ENCODE measurements around the gene BPIFA3.

Gene BPIFA3

DNA sequence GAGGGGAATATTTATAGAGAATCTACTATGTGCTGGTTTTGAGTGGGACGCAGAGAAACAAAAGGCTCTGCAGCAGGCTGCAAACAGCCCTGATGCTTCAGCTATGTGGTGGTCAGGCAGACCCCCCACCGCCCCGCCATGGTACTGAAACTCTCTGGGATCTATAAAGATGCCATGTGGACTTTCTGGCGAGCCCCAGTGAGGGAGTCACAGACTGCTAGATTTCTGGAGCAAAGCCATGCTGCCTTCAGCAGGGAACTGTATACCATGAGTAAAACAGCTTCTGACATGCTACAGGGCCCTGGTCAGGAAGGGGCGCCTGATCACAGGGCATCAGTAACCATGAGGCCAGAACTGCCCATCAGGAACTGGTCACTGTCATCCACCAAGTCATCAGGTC is 46.6 kb downstream of the BPIFA3 start:
- TF ChIP-seq, protein P1, sequence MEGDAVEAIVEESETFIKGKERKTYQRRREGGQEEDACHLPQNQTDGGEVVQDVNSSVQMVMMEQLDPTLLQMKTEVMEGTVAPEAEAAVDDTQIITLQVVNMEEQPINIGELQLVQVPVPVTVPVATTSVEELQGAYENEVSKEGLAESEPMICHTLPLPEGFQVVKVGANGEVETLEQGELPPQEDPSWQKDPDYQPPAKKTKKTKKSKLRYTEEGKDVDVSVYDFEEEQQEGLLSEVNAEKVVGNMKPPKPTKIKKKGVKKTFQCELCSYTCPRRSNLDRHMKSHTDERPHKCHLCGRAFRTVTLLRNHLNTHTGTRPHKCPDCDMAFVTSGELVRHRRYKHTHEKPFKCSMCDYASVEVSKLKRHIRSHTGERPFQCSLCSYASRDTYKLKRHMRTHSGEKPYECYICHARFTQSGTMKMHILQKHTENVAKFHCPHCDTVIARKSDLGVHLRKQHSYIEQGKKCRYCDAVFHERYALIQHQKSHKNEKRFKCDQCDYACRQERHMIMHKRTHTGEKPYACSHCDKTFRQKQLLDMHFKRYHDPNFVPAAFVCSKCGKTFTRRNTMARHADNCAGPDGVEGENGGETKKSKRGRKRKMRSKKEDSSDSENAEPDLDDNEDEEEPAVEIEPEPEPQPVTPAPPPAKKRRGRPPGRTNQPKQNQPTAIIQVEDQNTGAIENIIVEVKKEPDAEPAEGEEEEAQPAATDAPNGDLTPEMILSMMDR (IDR thresholded peaks at IDR 0.05; ENCODE audit: low read depth, low read length, missing control alignments), result no peak

DNA sequence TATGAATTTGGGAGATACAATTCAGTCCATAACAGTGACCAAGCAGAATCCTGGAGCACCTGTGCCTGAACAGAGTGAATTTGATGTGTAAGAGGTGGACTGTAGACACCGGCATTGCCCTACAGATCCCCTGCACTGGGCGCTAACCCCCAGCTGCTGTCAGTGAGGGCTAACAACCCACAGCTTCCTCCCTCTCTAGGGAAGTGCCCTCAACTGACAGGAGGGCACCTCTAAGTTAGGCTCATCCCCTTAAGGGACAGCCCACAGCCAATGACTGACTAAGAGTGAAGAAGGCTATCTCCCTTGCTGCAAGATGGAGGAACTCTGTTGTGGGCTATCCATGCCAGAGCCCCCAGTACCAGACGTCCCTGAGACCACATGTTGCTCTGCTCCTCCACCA is 50.5 kb downstream of the BPIFA3 start:
- TF ChIP-seq, protein P1 (IDR thresholded peaks at IDR 0.05; ENCODE audit: low read depth, low read length, missing control alignments), result no peak

More for the DNA sequence above, 46.6 kb downstream of the BPIFA3 start:
- DNase-seq (ENCODE audit: low read depth), result no peak
- H3K4me3 ChIP-seq (ENCODE audit: low read depth, low read length), result no peak overlapping the region

DNA sequence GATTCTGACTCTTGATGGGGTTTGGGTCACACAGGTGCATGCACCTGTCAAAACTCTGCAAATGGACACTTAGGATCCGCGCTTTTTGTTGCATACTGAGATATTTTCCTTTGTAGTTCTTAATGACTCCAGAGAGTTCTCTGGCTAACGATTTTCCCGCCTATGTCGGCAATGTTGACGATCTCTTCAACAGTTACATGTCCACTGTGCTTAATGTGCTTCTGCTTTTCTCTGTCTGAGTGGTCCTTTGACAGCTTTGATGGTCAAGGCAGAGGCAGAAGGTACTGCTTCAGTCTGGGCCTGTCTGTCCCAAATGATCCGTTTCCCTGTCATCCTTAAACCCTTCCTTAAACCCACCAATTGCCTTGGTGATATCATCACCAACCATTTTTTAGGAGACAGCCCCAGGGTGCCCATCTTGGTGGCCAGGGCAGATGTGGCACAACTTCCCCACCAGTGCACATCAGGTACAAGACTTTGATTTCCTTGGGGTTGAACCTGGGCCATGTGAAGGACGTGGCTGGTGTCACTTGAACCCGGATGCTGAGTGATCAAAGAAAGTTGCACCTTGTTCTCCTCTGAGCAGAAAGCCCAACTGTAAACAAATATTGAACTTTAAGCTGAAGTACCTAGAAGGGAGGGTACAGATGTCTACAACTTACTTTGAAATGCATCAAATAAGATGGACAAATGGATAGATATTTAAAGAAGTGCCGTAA is 55.2 kb downstream of the BPIFA3 start:
- DNase-seq (ENCODE audit: low read depth), result no peak
- TF ChIP-seq, protein P1 (IDR thresholded peaks at IDR 0.05; ENCODE audit: low read depth, low read length, missing control alignments), result no peak
- no peak overlapping the region for H3K4me3 ChIP-seq (ENCODE audit: low read depth, low read length)

More for the DNA sequence above, 50.5 kb downstream of the BPIFA3 start:
- H3K4me3 ChIP-seq (ENCODE audit: low read depth, low read length), result no peak overlapping the region
- no peak for DNase-seq (ENCODE audit: low read depth)

DNA sequence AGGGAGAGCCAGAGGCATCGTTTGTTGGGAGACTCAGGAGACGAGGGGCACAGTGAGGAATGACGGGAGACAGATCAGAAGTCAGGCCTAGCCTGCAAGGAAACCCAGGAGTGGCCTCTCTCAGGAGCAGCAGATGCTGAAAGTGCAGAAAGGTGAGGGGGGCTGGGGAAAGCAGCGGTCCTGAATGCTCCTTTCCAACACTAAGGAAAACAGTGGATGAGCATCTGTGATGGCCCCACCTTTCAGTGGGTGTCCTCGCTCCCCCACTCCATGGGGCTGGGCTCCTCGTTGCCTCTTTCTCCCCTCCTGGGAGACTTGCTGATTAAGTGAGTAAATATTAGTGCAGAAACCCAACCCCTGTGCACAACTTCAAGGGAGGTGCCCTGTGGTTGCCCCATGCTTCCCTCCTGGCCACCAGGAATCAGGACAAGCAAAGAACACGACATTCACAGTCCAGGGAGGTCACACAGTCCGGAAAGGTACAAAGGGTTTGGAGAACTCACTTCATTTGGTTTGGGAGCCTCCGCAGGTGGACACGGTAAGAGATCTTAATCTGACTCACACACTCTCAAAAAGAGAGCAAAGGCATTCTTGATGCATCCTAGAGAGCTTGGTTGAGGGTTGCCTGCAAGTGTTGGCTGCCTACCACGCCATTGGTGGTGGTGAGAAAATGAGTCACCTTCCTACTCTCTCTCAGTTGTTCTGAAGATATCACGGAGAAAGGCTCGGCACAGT is 56.1 kb downstream of the BPIFA3 start:
- TF ChIP-seq, protein P1 (IDR thresholded peaks at IDR 0.05; ENCODE audit: low read depth, low read length, missing control alignments), result no peak
- no peak overlapping the region for H3K4me3 ChIP-seq (ENCODE audit: low read depth, low read length)
- DNase-seq (ENCODE audit: low read depth), result no peak

DNA sequence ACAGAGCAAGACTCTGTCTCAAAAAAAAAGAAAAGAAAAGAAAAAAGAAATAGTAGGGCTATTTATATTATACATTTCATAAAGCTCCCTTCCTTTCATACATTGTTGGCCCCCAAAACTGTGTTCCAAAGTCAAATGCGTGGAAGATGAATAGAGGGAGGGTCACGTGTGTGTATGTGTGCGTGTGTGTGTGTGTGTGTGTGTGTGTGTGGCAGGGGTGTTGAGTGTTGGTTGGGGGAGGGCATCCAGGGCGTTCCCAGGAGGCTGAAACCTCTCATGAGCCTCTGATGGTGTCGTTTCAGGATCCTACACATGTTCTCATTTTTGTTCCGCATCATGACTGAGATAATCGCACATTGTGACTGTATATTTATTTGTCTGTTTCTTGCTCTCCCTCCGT is 58.1 kb downstream of the BPIFA3 start:
- TF ChIP-seq, protein P1 (IDR thresholded peaks at IDR 0.05; ENCODE audit: low read depth, low read length, missing control alignments), result no peak
- DNase-seq (ENCODE audit: low read depth), result no peak
- H3K4me3 ChIP-seq (ENCODE audit: low read depth, low read length), result no peak overlapping the region

DNA sequence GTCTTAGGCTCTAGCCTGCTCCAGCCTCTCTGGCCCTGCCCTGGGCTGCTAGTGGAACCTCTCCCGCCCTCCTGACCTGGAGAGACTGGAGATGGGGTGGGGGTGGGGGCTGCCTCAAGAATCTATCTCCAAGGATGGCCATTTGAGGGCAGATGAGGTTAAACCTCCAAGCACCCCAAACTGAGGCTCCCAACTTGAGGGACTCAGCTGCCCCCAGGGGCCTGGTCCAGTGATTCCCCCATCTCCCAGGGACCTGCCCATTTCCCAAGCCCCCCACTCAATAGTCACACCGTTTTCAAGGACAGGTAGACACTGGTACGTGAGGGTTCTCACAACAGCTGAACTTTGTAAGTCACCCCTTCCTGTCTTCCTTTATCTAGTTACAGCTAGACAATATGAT is 58.7 kb downstream of the BPIFA3 start:
- no peak overlapping the region for H3K4me3 ChIP-seq (ENCODE audit: low read depth, low read length)
- TF ChIP-seq, protein P1 (IDR thresholded peaks at IDR 0.05; ENCODE audit: low read depth, low read length, missing control alignments), result no peak
- DNase-seq (ENCODE audit: low read depth), result no peak
